ENCODE measurements around the gene RLN3. TPM values are rescaled to one million over a fixed set of nuclear protein-coding genes. Genes with fewer than 3 reads are reported as not detected.
"Not testable (repeated sequence)": the region's sequence is repeated elsewhere in the genome, so short reads cannot be mapped to it uniquely, and the experiment has no call there.

The RLN3 gene
- total RNA-seq, 2 donors from 2014 or later: not detected

DNA sequence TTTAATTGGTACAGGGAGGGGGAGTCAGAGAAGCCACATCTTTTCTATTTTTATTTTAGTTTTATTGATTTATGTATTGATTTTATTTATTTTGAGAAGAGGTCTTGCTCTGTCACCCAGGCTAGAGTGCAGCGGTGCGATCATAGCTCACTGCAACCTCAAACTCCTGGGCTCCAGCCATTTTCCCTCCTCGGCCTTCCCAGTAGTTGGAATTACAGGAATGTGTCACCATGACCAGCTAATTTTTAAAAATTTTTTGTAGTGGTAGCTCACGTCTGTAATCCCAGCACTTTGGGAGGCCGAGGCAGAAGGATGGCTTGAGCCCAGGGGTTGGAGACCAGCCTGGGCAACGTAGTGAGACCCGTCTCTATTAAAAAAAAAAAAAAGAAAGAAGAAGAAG is 7.8 kb downstream of the RLN3 start:
- no peaks in the 10 kb centered on the region for H3K9me3 ChIP-seq
- 74 to 82% methylated on average over 7 of the region's 7 CpGs for WGBS, 2 donors
- intact Hi-C loops (cut with DNase I): no loop called here

GRCh38 chr19:14039181-14039580 is 11.2 kb downstream of the RLN3 start:
- no peak for DNase-seq
- Histone ChIP-seq H3K27ac (no peak overlapping the region), H3K9me3 (no peaks in the 10 kb centered on the region), H3K27me3 (no peaks in the 10 kb centered on the region), H3K4me1 (peaks cover 9% of the 10 kb centered on the region), H3K36me3 (replicated peaks in 1 of 2; ENCODE audit: insufficient read depth in 1 of 2, low read depth in 2 of 2) (no peaks in the 10 kb centered on the region), H3K4me3 (no peak overlapping the region)
- 85 to 91% methylated on average over 7 of the region's 7 CpGs for WGBS, 2 donors
- TF ChIP-seq CTCF (IDR thresholded peaks at IDR 0.05): no peak
- no peak for TF ChIP-seq POLR2A (IDR thresholded peaks at IDR 0.05)
- ATAC-seq: no peak
- intact Hi-C loops (cut with DNase I): no loop called here

More for the DNA sequence above, 7.8 kb downstream of the RLN3 start:
- Histone ChIP-seq H3K4me3 (no peak overlapping the region), H3K4me1 (peaks cover 14% of the 10 kb centered on the region), H3K36me3 (replicated peaks in 1 of 2; ENCODE audit: insufficient read depth in 1 of 2, low read depth in 2 of 2) (no peaks in the 10 kb centered on the region), H3K27ac (no peak overlapping the region), H3K27me3 (no peaks in the 10 kb centered on the region)
- TF ChIP-seq POLR2A (IDR thresholded peaks at IDR 0.05) (no peak), CTCF (IDR thresholded peaks at IDR 0.05) (no peak)
- DNase-seq (no peak), ATAC-seq (no peak)

GRCh38 chr19:14042659-14043608 is 15.0 kb downstream of the RLN3 start:
- whole genome bisulfite sequencing, 2 donors: 58 to 67% methylated on average over 19 of the region's 19 CpGs
- peak overlapping the region in 2 of 4 donors; percentile 8 to 52 for H3K27ac ChIP-seq
- peak; percentile 31 to 74 (median 49) for TF ChIP-seq CTCF (IDR thresholded peaks at IDR 0.05)
- H3K36me3 ChIP-seq (replicated peaks in 1 of 2; ENCODE audit: insufficient read depth in 1 of 2, low read depth in 2 of 2); H3K9me3 ChIP-seq; H3K4me1 ChIP-seq; H3K4me3 ChIP-seq; H3K27me3 ChIP-seq; intact Hi-C loops (cut with DNase I): not testable (repeated sequence)
- peak; percentile 89 for ATAC-seq
- DNase-seq: peak; percentile 51 to 68 (median 56)

GRCh38 chr19:14047866-14048265 is 19.9 kb downstream of the RLN3 start:
- ATAC-seq; DNase-seq; H3K4me1 ChIP-seq; intact Hi-C loops (cut with DNase I); H3K36me3 ChIP-seq (replicated peaks in 1 of 2; ENCODE audit: insufficient read depth in 1 of 2, low read depth in 2 of 2); H3K27me3 ChIP-seq; H3K9me3 ChIP-seq; H3K4me3 ChIP-seq; H3K27ac ChIP-seq: not testable (repeated sequence)
- 95 to 100% methylated on average over 10 of the region's 10 CpGs for WGBS, 2 donors

- TF ChIP-seq POLR2A (IDR thresholded peaks at IDR 0.05): no peak
- peak; percentile 33 to 65 (median 58) for TF ChIP-seq CTCF (IDR thresholded peaks at IDR 0.05)
- no peak overlapping the region for H3K4me3 ChIP-seq
- no peaks in the 10 kb centered on the region for H3K9me3 ChIP-seq
- H3K4me1 ChIP-seq: no peaks in the 10 kb centered on the region
- no peaks in the 10 kb centered on the region for H3K27me3 ChIP-seq
- peak; percentile 68 for ATAC-seq
- WGBS, 2 donors: 58 to 66% methylated on average over 8 of the region's 8 CpGs
- intact Hi-C loops (cut with DNase I): no loop called here
- peak; percentile 34 to 61 (median 50) for DNase-seq
- H3K36me3 ChIP-seq (replicated peaks in 1 of 2; ENCODE audit: insufficient read depth in 1 of 2, low read depth in 2 of 2): no peaks in the 10 kb centered on the region
- H3K27ac ChIP-seq: no peak overlapping the region
Measured at GRCh38 chr19:14048443-14049153, 20.6 kb downstream of the RLN3 start.

Measured in body of pancreas (tissue), 4 donors.